WTC11 (cell line): ENCODE measurements around the gene SNX3. TPM values are rescaled to one million over a fixed set of nuclear protein-coding genes. Genes with fewer than 3 reads are reported as not detected.

Experiments
- ATAC-seq: fragments of 200-7000 bp; cut with Tn5 transposase; 2 replicates; pipeline ENCODE4 v1.10.0; 2021; ENCODE audit warnings: mild to moderate bottlenecking, moderate library complexity
- CTCF ChIA-PET: fragments of 300-600 bp; sonication (Branson Sonifier 250); formaldehyde crosslinking; loops from one replicate; lab custom pipeline; 2021; ENCODE audit warnings: antibody characterized with exemption; lab: Charles Lee
- POLR2A ChIA-PET: fragments of 350-600 bp; sonication (Branson Sonifier 250); formaldehyde crosslinking; loops from one replicate; lab custom pipeline; 2021; ENCODE audit warnings: antibody characterized with exemption; lab: Charles Lee
- DNase-seq: peaks from one replicate; pipeline ENCODE4 v3.0.0; 2021; ENCODE audit warnings: low spot score
- H3K27ac Mint-ChIP-seq: 2 replicates; pipeline ENCODE4 v1.8.0; 2021; ENCODE audit warnings: mixed read lengths
- H3K27me3 Mint-ChIP-seq: 2 replicates; pipeline ENCODE4 v1.8.0; 2021; ENCODE audit warnings: low read depth, mild to moderate bottlenecking, moderate library complexity, mixed read lengths
- H3K36me3 Mint-ChIP-seq: 2 replicates; pipeline ENCODE4 v1.8.0; 2021; ENCODE audit warnings: mixed read lengths
- H3K4me1 Mint-ChIP-seq: 2 replicates; pipeline ENCODE4 v1.8.0; 2022; ENCODE audit warnings: mixed read lengths
- H3K4me3 Mint-ChIP-seq: 2 replicates; pipeline ENCODE4 v1.8.0; 2021; ENCODE audit warnings: mild to moderate bottlenecking, moderate library complexity, mixed read lengths
- H3K9me3 Mint-ChIP-seq: 2 replicates; pipeline ENCODE4 v1.8.0; 2021; ENCODE audit warnings: mixed read lengths
- CREM ChIP-seq: sonication (generic); formaldehyde crosslinking; IDR thresholded peaks from 2 replicates; pipeline ENCODE4 v1.8.1; 2022; ENCODE audit warnings: mild to moderate bottlenecking, missing genetic modification reagents, moderate library complexity
- RORB ChIP-seq: fragments of 250-450 bp; sonication (Bioruptor Pico); IDR thresholded peaks from 2 replicates; pipeline ENCODE4 v1.9.0; 2021; ENCODE audit warnings: mild to moderate bottlenecking
- total RNA-seq: library from RNA; stranded (reverse); gene quantifications from 3 replicates; pipeline ENCODE4 v1.2.3, GENCODE V29; 2021
- TF ChIP-seq, protein P1 (sequence below): sonication (generic); formaldehyde crosslinking; IDR thresholded peaks from 2 replicates; pipeline ENCODE4 v1.8.0; 2022; ENCODE audit warnings: mild to moderate bottlenecking, missing genetic modification reagents
- TF ChIP-seq, protein P2 (sequence below): sonication (generic); formaldehyde crosslinking; IDR thresholded peaks from 2 replicates; pipeline ENCODE4 v1.8.1; 2022; ENCODE audit warnings: missing genetic modification reagents, borderline replicate concordance
- TF ChIP-seq, protein P3 (sequence below): fragments of 250-450 bp; sonication (Bioruptor Pico); IDR thresholded peaks from 2 replicates; pipeline ENCODE4 v1.9.0; 2021; ENCODE audit warnings: moderate library complexity, mild to moderate bottlenecking, inconsistent platforms, borderline replicate concordance
- TF ChIP-seq, protein P4 (sequence below): sonication (generic); formaldehyde crosslinking; IDR thresholded peaks from 2 replicates; pipeline ENCODE4 v1.8.1; 2023; ENCODE audit warnings: mild to moderate bottlenecking, missing genetic modification reagents
- TF ChIP-seq, protein P5 (sequence below): sonication (generic); formaldehyde crosslinking; IDR thresholded peaks from 2 replicates; pipeline ENCODE4 v1.8.0; 2022; ENCODE audit warnings: missing genetic modification reagents
- TF ChIP-seq, protein P6 (sequence below): sonication (generic); formaldehyde crosslinking; IDR thresholded peaks from 2 replicates; pipeline ENCODE4 v1.8.1; 2022; ENCODE audit warnings: mild to moderate bottlenecking, missing genetic modification reagents, moderate library complexity, borderline replicate concordance
- TF ChIP-seq, protein P7 (sequence below): sonication (generic); formaldehyde crosslinking; IDR thresholded peaks from 2 replicates; pipeline ENCODE4 v1.8.1; 2022; ENCODE audit warnings: low read depth, missing genetic modification reagents, borderline replicate concordance
- TF ChIP-seq, protein P8 (sequence below): sonication (generic); formaldehyde crosslinking; IDR thresholded peaks from 2 replicates; pipeline ENCODE4 v1.8.1; 2023; ENCODE audit warnings: mild to moderate bottlenecking, missing genetic modification reagents, moderate library complexity

SNX3 gene
- total RNA-seq, 1 experiment from 2014 or later, result 66.1 TPM

DNA sequence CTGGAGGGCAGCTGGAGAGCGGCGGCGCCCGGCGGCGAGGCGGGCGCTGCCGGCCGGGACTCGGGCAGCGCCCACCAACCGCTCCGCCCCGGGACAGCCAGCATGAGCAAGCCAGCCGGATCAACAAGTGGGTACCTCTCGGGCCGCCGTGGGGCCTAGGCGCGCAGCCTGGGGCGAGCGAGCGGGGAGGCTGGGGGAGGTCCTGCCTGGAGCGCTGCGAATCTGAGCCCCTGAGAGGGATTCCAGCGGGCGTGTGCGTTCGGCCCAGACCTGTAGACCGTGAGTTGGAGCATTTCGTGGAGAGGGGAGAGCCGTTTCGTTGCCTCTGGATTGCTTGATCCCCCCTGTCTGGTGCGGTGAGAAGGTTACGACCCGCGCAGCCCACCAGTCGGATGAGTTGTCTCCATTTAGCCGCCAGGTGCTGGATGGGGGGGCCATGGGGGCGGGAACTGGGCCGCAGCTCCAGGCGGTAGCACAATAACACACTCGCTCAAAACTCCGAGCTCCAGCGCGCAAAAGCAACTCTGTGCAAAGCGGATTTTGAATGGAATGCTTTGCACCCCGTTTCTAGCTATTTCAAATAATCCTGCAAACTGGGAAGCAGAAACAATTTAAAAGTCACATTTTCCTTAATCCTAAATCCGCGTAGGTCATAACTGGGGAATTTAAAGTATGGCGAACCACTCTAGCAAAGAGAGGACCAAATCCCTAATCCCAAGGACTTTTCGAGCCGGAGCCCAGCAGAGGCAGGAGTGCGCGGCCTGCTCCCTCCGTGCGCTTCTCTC is 94.0 kb downstream of the SNX3 start:
- TF ChIP-seq, protein P1, sequence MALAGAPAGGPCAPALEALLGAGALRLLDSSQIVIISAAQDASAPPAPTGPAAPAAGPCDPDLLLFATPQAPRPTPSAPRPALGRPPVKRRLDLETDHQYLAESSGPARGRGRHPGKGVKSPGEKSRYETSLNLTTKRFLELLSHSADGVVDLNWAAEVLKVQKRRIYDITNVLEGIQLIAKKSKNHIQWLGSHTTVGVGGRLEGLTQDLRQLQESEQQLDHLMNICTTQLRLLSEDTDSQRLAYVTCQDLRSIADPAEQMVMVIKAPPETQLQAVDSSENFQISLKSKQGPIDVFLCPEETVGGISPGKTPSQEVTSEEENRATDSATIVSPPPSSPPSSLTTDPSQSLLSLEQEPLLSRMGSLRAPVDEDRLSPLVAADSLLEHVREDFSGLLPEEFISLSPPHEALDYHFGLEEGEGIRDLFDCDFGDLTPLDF (CRISPR knock-in tag), result no peak
- TF ChIP-seq, protein P2, sequence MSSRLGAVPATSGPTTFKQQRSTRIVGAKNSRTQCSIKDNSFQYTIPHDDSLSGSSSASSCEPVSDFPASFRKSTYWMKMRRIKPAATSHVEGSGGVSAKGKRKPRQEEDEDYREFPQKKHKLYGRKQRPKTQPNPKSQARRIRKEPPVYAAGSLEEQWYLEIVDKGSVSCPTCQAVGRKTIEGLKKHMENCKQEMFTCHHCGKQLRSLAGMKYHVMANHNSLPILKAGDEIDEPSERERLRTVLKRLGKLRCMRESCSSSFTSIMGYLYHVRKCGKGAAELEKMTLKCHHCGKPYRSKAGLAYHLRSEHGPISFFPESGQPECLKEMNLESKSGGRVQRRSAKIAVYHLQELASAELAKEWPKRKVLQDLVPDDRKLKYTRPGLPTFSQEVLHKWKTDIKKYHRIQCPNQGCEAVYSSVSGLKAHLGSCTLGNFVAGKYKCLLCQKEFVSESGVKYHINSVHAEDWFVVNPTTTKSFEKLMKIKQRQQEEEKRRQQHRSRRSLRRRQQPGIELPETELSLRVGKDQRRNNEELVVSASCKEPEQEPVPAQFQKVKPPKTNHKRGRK (CRISPR knock-in tag), result no peak
- TF ChIP-seq, protein P3, sequence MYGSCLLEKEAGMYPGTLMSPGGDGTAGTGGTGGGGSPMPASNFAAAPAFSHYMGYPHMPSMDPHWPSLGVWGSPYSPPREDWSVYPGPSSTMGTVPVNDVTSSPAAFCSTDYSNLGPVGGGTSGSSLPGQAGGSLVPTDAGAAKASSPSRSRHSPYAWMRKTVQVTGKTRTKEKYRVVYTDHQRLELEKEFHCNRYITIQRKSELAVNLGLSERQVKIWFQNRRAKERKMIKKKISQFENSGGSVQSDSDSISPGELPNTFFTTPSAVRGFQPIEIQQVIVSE (CRISPR knock-in tag), result no peak
- TF ChIP-seq, protein P4, sequence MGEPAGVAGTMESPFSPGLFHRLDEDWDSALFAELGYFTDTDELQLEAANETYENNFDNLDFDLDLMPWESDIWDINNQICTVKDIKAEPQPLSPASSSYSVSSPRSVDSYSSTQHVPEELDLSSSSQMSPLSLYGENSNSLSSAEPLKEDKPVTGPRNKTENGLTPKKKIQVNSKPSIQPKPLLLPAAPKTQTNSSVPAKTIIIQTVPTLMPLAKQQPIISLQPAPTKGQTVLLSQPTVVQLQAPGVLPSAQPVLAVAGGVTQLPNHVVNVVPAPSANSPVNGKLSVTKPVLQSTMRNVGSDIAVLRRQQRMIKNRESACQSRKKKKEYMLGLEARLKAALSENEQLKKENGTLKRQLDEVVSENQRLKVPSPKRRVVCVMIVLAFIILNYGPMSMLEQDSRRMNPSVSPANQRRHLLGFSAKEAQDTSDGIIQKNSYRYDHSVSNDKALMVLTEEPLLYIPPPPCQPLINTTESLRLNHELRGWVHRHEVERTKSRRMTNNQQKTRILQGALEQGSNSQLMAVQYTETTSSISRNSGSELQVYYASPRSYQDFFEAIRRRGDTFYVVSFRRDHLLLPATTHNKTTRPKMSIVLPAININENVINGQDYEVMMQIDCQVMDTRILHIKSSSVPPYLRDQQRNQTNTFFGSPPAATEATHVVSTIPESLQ (CRISPR knock-in tag), result no peak
- TF ChIP-seq, protein P5, sequence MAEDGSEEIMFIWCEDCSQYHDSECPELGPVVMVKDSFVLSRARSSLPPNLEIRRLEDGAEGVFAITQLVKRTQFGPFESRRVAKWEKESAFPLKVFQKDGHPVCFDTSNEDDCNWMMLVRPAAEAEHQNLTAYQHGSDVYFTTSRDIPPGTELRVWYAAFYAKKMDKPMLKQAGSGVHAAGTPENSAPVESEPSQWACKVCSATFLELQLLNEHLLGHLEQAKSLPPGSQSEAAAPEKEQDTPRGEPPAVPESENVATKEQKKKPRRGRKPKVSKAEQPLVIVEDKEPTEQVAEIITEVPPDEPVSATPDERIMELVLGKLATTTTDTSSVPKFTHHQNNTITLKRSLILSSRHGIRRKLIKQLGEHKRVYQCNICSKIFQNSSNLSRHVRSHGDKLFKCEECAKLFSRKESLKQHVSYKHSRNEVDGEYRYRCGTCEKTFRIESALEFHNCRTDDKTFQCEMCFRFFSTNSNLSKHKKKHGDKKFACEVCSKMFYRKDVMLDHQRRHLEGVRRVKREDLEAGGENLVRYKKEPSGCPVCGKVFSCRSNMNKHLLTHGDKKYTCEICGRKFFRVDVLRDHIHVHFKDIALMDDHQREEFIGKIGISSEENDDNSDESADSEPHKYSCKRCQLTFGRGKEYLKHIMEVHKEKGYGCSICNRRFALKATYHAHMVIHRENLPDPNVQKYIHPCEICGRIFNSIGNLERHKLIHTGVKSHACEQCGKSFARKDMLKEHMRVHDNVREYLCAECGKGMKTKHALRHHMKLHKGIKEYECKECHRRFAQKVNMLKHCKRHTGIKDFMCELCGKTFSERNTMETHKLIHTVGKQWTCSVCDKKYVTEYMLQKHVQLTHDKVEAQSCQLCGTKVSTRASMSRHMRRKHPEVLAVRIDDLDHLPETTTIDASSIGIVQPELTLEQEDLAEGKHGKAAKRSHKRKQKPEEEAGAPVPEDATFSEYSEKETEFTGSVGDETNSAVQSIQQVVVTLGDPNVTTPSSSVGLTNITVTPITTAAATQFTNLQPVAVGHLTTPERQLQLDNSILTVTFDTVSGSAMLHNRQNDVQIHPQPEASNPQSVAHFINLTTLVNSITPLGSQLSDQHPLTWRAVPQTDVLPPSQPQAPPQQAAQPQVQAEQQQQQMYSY (CRISPR knock-in tag), result no peak
- TF ChIP-seq, protein P6, sequence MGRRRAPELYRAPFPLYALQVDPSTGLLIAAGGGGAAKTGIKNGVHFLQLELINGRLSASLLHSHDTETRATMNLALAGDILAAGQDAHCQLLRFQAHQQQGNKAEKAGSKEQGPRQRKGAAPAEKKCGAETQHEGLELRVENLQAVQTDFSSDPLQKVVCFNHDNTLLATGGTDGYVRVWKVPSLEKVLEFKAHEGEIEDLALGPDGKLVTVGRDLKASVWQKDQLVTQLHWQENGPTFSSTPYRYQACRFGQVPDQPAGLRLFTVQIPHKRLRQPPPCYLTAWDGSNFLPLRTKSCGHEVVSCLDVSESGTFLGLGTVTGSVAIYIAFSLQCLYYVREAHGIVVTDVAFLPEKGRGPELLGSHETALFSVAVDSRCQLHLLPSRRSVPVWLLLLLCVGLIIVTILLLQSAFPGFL (CRISPR knock-in tag), result no peak
- TF ChIP-seq RORB (CRISPR knock-in tag), result no peak
- no peaks in the 10 kb centered on the region for H3K9me3 Mint-ChIP-seq
- H3K4me1 Mint-ChIP-seq, result peaks cover 61% of the 10 kb centered on the region
- H3K27me3 Mint-ChIP-seq, result peaks cover 100% of the 10 kb centered on the region
- no peak for ATAC-seq
- DNase-seq, result peak; percentile 38
- POLR2A ChIA-PET, result no interaction called here
- H3K4me3 Mint-ChIP-seq, result peak overlapping the region; percentile 59
- no peak overlapping the region for H3K27ac Mint-ChIP-seq
- CTCF ChIA-PET, result interaction anchor here (1.6 to 7.3 kb wide), 2 partner anchors 9 to 53 kb away, joined by 5 to 42 read pairs; no protein-coding TSS in a partner anchor
- 0 out of 2 replicates have a peak, but pooled peaks cover 3% of the 10 kb centered on the region for H3K36me3 Mint-ChIP-seq

DNA sequence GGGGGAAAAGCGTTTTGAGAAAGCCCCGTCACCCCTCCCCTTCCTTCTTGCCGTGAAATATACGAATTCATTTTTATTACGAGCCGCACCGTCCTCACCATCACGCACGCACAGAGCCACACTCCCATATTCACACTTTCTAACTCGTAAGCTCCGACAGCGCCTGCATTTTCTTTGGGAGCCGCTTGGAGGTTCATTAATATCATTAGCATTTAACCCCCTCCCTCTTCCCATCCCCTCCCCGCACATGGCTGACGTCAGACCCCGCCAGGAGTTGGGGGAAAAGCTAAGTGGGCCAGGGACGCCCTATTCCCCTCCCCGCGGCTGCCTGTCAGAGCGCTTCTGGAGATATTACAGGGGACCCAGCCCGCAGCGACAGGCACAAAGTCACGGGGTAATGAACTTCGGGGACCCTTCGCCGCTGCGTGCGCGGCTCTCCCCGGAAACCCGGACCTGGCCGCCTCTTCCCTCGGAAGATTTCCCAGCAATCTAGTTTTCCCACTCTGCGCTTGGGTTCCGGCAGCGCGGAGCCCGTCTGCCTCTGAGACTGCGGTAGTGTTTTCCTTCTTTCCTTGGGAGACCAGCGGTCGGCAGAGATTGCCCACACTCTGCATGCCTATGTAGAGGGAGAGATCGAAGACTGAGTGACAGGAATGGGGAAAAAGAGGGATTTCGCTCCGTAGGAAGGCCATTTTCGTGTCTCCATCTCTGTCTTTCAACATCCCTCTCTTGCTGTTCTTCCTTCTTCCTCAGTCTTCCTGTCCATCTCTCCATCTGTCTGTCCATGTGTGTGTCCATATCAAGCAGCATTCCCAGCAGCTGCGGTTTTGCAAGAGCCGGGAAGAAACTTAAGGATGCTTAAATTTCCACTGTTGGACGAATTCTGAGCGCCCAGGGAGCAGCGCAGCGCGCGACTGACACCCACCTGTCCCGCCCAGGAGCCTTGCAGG is 94.9 kb downstream of the SNX3 start, which contains the start of gene NR2E1:
NR2E1 (plus strand) TSS at position 309 of the 950 bp plus-strand sequence. CDS start 744 bp downstream, outside the sequence.
- H3K27me3 Mint-ChIP-seq, result peaks cover 100% of the 10 kb centered on the region
- H3K27ac Mint-ChIP-seq, result no peak within 1 kb of the TSS
- POLR2A ChIA-PET, result interaction anchor here (0.6 to 2.1 kb wide), 4 partner anchors 8 to 47 kb away, joined by 3 to 5 read pairs (median 4); no protein-coding TSS in a partner anchor
- no peaks in the 10 kb centered on the region for H3K9me3 Mint-ChIP-seq
- H3K4me3 Mint-ChIP-seq, result peak within 1 kb of the TSS; percentile 64
- CTCF ChIA-PET, result interaction anchor here (1.1 to 7.3 kb wide), 4 partner anchors 10 to 359 kb away, joined by 3 to 42 read pairs (median 11); no protein-coding TSS in a partner anchor
- H3K36me3 Mint-ChIP-seq, result 0 out of 2 replicates have a peak, but pooled peaks cover 3% of the 10 kb centered on the region
- DNase-seq (peak; percentile 71), ATAC-seq (peak; percentile 1; the same call in 1 of the 2 replicates)
- peaks cover 52% of the 10 kb centered on the region for H3K4me1 Mint-ChIP-seq
- TF ChIP-seq, protein P7, sequence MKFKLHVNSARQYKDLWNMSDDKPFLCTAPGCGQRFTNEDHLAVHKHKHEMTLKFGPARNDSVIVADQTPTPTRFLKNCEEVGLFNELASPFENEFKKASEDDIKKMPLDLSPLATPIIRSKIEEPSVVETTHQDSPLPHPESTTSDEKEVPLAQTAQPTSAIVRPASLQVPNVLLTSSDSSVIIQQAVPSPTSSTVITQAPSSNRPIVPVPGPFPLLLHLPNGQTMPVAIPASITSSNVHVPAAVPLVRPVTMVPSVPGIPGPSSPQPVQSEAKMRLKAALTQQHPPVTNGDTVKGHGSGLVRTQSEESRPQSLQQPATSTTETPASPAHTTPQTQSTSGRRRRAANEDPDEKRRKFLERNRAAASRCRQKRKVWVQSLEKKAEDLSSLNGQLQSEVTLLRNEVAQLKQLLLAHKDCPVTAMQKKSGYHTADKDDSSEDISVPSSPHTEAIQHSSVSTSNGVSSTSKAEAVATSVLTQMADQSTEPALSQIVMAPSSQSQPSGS (CRISPR knock-in tag), result no peak
- TF ChIP-seq, protein P8, sequence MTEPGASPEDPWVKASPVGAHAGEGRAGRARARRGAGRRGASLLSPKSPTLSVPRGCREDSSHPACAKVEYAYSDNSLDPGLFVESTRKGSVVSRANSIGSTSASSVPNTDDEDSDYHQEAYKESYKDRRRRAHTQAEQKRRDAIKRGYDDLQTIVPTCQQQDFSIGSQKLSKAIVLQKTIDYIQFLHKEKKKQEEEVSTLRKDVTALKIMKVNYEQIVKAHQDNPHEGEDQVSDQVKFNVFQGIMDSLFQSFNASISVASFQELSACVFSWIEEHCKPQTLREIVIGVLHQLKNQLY (CRISPR knock-in tag), result no peak
- TF ChIP-seq CREM (CRISPR knock-in tag), result peak; percentile 80; the same call in 1 of the 2 replicates
